HG03432 (cell line): ENCODE data around the gene RALA.
"Not testable (repeated sequence)": the region's sequence is repeated elsewhere in the genome, so short reads cannot be mapped to it uniquely, and the experiment has no call there.

Source experiments
- ATAC-seq: cut with Tn5 transposase; IDR thresholded peaks from one replicate; pipeline ENCODE4 v1.9.1; 2021; ENCODE audit warnings: mild to moderate bottlenecking, moderate library complexity; ENCODE audit not compliant: unreplicated experiment

RALA gene

DNA sequence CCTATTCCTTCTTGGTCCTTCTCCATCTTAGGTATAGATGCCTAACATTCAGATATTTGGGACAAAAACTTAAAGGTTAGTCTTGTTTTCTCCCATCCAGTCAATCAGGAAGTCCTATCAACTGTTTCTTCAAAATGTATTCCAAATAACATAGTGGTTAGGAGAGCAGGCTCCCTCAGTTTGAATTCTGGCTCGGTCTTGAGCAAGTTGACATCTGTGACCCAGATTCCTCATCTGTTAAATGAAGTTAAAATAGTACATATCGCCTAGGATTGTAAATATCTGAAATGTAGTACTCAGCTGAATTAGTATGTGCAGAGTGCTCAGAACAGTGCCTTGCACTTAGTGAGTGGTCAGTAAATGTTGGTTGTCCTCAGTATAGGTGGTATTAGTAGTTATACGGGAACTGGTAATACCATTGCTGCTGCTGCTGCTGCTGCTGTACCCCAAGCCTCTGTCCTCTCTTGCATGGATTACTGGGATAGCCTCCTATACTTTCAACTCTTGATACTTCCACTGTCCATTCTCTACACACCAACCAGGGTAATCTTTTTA lies 58.6 kb downstream of the RALA start:
- ATAC-seq, result no peak

DNA sequence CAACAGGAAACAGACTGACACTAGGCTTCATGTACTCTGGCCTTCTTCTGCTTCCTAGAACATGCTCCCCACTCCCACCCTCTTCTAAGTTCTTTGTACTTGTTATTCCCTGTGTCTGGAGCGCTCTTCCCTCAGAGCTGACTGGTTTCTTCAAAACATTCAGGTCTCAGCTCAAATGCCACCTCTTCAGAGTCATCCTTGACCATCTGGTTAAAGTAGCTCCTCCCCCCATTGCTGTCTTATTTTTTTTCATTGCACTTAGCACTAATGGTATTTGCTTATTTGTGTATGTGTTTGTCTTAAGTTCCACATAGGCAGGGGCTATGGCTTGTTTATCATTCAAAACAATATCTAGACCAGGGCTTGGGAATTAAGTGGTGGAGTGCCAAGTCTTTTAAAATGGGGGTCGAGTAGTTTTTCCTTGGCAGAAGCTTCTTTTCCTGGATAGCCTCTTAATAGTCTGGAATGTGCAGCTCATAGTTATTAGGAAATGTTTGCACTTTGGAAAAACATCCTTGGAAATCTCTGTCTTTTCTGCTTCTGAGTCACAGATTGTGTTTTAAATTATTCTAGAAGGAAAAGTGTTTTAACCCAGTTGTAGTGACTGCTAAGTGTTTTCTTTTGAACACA lies 60.0 kb downstream of the RALA start:
- no peak for ATAC-seq

DNA sequence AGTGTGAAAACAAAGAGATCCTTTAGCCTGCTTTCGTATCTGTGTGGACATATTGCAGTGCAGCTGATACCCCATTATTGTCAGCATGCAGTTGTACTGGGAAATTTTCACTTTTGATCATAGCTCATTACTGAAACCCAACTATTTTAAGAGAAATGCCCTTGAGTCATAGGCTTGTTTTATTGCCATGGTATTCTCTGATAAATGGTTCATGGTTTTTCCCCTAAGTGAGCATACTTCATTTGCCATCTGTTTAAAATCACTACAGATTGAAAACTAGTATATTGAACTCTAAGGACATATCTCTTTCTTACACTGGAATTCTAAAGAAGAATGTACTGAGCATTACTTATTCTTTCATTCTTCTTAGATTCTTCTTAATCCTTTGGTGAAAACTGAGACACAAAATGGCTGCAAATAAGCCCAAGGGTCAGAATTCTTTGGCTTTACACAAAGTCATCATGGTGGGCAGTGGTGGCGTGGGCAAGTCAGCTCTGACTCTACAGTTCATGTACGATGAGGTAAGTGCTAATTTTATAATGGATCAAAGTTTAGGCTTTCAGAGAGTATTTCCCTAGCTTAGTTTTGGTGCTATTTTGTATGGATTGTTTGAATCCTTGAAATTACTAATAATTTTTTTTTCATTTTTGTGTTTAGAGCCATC lies 63.0 kb downstream of the RALA start:
- peak; percentile 94 for ATAC-seq

DNA sequence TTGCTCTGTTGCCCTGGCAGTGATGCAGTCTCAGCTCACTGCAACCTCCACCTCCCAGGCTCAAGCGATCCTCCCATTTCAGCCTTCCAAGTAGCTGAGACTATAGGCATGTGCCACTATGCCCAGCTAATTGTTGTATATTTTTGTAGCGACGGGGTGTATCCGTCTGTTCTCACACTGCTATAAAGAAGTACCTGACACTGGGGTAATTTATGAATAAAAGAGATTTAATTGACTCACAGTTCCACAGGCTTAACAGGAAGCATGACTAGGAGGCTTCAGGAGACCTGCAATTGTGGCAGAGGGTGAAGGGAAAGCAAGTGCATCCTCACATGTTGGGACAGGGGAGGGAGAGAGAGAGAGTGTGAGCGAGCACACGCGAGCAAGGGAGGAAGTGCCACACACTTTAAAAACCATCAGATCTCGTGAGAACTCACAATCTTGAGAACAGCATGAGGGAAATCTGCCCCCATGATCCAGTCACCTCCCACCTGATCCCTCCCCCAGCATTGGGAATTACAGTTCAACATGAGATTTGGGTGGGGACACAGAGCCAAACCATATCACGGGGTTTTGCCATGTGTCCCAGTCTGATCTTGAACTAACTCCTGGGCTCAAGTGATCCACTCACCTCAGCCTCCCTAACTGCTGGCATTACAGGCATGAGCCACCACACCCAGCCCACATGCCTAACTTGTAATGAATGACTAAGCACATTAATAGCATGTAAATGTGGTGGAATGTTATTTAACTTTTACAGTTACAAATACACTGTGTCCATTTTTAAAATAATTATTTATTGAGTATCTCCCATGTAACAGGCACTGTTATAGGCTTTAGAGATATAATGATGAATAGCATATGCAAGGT lies 65.5 kb downstream of the RALA start:
- ATAC-seq, result no peak

DNA sequence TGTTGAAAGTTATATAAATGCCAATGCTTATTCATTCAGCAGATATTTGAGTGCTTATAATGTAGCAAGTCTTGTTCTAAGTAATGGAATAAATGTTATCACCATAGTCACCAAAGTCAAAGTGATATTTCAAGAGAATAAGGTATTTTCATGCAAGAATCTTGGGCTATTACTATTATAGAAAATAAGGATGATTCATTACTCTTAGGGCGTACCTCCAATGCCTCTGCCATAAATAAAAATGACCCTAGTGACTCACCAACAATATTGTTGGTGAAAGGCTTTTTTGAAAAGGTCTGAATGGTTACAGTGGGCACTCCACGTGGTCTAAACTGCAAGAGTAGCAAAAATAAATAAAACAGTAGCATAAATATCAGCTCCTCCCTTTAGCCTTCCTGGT lies 68.4 kb downstream of the RALA start:
- ATAC-seq, result no peak

DNA sequence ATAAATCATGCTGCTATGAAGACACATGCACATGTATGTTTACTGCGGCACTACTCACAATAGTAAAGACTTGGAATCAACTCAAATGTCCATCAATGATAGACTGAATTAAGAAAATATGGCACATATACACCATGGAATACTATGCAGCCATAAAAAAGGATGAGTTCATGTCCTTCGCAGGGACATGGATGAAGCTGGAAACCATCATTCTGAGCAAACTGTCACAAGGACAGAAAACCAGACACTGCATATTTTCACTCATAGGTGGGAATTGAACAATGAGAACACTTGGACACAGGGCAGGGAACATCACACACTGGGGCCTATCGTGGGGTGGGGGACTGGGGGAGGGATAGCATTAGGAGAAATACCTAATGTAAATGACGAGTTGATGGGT lies 69.7 kb downstream of the RALA start:
- not testable (repeated sequence) for ATAC-seq

DNA sequence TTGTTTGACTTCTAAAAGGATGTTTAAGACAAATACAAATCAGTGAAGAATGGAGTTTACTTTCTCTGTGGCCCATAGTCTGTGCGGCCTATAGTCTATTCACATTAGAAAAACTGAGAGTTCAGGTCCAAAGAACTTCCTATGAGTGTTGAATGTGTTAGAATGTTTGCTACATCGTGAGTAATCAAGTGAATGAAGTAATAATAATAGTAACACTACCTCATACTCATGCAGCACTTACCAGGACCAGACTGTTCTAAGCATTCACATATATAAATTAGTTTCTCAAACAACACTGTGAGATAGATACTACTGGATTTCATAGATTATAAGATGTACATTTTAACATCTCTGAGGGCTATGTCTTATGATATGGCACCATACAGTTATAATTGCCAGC lies 70.4 kb downstream of the RALA start:
- ATAC-seq, result no peak

DNA sequence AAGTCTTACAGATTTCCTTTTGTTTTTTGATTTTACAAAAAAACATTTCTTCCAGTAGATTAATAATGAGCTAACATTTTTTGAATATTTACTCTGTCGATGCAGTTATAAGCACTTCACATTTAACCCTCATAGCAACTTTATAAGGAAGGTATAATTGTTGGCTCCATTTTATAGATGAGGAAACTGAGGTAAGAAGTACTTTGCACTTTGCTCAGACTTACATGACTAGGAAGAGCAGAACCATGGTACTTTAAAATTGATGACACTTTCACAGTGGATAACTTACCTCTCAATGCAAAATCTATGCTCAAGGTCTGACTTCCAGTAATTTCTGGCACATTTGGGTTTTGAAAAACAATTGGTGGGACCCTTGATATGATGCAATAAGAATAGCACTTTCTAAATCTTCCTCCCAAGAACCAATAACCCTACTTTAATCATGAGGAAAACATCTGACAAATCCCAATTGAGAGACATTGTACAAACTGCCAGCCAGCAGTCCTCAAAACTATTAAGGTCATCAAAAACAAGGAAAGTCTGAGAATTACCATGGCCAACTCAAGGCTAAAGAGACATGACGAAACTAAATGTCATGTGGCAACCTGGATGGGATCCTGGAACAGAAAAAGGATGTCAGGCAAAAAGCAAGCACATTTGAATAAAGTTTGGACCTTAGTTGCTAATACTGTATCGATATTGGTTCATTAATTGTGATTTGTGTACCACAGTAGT lies 72.6 kb downstream of the RALA start:
- no peak for ATAC-seq

DNA sequence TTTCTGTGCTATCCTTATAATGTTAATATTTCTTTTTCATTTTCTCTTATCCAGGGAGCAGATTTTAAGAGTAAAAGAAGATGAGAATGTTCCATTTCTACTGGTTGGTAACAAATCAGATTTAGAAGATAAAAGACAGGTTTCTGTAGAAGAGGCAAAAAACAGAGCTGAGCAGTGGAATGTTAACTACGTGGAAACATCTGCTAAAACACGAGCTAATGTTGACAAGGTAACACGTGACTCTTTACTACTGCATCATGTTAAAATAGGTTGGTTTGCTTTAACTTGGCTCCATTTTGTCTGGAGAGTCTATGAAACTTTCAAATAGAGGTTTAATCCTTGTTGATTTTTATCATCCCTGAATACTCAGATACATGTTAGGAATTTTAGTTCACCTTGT lies 73.3 kb downstream of the RALA start:
- ATAC-seq, result no peak

DNA sequence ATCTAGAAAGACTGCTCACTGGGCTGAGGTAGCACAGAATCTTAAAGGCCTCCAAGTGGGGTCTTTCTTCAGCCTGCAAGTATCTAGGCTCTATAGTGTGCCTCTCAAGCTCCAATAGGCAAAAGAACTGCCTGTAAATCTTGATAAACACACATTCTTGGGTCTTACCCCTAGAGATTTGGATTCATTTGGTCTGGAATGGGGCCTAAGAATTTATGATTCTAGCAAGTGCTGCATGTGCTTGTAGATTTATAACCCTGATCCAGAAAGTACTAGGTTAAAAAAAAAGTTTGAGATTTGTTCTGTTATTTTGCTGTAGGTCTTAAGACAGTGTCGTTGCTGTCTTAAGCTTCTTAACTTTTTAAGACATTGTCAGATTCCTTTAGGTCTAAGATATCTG lies 74.1 kb downstream of the RALA start:
- no peak for ATAC-seq

DNA sequence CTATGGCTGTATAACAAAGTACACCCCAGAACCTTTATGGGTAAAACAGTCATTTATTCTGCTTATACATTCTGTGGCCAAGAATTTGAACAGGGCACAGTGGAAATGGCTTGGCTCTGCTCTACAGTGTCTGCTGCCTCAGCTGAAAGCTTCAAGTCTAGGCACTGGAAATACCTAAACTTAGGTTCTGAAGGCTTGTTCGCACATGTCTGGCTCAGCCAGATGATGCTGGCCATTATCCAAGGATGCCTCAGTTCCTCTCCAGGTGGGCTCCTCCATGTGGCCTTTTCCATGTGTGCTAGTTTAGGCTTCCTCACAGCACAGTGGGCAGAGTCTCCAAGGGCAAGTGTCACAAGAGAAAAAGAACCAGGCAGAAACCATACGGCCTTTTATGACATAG lies 76.8 kb downstream of the RALA start:
- no peak for ATAC-seq

DNA sequence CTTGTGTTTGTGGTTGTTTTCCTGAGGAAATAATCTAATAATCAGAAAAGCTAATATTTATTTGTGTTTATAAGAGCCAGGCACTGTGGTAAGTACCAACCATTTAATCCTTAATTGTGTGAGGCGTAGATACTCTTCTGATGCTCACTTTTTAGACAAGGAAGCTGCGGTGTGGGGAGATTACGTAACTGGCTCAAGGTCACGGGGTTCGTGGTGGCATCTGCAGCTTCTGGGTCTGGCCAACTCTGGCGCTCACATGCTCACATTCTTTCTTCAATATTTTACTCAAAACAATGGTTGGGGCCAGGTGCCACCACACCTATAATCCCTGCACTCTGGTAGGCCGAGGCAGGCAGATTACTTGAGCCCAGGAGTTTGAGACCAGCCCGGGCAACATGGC lies 77.6 kb downstream of the RALA start:
- no peak for ATAC-seq

DNA sequence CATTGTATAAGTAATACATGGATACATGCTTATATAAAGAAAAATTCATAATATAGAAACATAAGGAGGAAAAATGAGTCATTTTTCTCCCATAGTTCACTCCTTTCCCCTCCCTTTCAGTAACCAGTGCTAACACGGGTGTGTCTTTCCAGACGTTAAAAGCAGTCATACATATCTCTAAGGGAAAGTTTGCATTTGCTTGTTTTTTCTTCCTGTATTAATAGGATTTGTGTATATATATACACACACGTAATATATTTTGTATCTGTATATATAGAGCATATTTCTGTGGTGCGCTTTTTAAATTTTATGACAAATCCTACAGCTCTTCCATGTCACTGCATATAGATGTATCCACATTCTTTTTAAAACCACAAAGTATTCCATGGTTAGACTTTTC lies 78.8 kb downstream of the RALA start:
- no peak for ATAC-seq

DNA sequence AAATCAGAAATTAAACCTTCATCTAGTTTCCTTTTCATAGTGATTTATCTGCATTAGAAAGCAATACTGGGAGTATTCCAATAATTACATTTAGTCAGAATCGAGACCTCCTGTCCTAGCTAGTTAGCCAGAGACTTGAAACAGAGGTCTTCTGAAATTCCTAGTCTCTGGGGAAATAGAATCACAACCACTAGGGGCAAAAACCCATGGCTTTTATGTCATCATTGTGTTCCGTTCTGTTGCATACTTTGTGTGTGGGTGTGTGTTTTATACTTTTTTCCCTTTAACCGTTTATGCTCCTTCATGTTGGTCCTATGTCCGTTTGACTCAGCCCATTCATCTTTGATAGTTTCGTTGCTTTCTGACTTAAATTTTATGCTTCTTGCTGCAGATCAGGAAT lies 79.8 kb downstream of the RALA start:
- ATAC-seq, result no peak

DNA sequence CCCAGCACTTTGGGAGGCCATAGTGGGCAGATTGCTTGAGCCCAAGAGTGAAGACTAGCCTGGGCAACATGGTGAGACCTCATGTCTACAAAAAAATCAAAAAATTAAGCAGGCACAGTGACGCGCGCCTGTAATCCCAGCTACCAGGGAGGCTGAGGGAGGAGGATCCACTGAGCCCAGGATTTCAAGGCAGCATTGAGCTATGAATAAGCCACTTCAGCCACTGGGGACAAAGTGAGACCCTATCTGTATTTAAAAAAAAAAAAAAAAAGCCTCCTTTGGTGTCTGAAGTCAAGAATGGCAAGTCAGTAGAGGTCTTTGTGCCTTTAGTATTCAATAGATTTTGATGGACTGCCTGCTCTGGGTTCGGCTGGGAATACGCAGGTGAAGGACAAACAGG lies 85.7 kb downstream of the RALA start:
- ATAC-seq, result no peak

DNA sequence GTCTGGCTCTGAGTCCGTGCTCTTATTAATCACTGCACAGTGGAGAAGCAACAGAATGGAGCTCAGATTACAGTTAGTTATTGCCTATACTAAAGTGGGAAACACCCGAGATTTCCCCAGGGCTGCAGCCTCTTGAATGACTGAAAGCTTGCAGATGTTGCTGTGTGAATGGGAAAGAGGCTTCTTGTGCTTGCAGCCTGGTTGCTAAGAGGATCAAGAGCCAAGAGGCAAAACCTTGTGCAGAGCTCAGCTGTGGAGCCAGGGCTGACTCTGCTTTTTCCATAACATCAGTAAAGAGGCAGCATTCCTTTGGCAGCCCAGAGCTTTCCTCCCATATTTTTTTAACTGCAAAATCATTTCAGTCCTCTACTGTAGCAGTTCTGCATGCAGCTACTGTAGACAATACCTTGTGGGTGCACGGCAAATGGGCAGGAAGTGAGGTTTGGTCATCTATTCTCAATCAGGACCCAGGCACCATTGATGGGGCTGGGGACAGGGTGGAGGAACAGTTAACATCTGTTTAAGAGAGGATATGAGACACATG lies 86.5 kb downstream of the RALA start:
- ATAC-seq, result peak; percentile 86

DNA sequence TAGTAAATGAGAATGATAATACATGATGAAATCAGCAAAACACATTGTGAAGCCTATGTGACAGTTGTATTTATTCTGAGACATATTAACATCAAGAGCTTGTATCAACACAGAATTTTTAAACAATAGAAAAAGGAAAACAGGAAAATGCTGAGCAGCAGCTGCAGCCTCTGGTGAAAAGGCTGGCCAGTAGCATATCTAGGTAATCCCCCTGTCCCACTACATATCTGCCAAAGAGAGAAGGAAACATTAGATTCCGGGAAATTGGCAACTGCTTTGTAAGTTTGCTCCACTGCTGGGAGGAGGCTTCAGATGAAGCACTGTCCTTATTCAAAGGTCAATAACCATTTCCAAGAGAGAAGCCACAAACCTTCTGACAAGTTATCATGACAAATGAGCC lies 89.4 kb downstream of the RALA start:
- ATAC-seq, result no peak

DNA sequence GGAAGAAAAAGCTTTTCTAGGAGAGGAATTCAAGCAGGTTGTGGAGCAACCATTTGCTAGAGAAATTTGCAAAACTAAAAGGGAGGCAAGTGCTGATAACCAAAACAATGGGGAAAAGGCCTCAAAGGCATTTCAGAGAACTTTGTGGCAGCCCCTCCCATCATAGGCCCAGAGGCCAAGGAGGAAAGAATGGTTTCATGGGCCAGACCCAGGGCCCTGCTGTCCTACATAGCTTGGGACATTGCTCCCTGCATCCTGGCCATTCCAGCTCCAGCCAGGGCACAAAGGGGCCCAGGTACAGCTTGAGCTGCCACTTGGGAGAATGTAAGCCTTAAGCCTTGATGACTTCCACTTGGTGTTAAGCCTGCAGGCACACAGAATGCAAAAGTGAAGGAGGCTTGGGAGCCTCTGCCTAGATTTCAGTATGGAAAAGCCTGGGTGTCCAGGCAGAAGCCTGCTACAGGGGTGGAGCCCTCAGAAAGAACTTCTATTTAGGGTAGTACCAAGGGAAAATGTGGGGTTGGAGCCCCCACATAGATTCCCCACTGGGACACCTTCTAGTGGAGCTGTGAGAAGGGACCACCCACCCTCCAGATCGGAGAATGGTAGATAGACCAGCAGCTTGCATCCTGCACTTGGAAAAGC lies 91.2 kb downstream of the RALA start:
- ATAC-seq, result no peak

DNA sequence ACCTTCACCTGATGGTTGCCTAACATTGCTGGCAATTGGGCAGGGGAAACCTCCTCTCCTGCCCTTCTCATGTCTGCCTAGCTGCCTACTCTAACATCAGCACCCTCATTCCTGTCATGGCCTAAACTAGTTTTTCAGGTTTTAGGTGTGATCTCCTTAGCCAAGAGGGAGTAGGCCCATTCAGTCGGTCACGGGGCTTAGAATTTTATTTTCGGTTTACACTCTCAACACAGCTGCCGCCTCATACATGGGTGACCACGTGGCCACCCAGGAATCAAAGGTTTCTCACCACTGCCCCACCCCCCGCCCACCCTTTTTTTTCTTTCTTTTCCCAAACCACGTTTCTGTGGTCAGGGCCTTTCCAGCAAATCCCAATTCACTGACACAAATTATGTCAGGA lies 97.2 kb downstream of the RALA start:
- no peak for ATAC-seq

DNA sequence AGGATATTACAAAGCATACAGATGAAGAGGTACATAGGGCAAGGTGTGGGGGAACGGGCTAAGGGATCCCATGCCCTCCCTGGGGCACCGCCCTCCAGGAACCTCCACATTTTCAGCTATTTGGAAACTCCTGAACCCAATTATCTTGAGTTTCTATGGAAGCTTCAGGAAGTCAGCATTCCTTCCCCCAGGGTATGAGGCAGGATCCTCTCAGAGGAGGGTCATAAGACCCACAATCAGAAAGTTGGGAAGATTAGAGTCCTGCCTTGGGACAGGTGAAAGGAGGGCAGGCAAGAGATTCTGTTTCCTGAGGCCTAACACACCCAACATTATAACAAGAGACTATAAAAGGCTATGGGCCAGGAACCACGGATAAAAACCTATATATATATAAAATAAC lies 98.0 kb downstream of the RALA start:
- no peak for ATAC-seq
